SK-N-SH treated with all-trans-retinoic acid at 6 μM for 48 hours (cell line): ENCODE measurements around the gene GSG1L.

ENCODE experiments used
- ATAC-seq: fragments of 200-7000 bp; cut with Tn5 transposase; 3 replicates; pipeline ENCODE4 v1.9.1; 2020; ENCODE audit warnings: mild to moderate bottlenecking, moderate library complexity
- BACH2 ChIP-seq: fragments of 250-450 bp; sonication (Bioruptor Pico); IDR thresholded peaks from 2 replicates; pipeline ENCODE4 v1.9.0; 2021; ENCODE audit warnings: mild to moderate bottlenecking, borderline replicate concordance
- CREB5 ChIP-seq: fragments of 250-450 bp; sonication (Bioruptor Pico); IDR thresholded peaks from 2 replicates; pipeline ENCODE4 v1.5.1; 2020; ENCODE audit warnings: low read depth, mild to moderate bottlenecking, moderate library complexity
- CSDC2 ChIP-seq: fragments of 250-450 bp; sonication (Bioruptor Pico); IDR thresholded peaks from 2 replicates; pipeline ENCODE4 v1.5.0; 2020; ENCODE audit warnings: mild to moderate bottlenecking, moderate library complexity
- CSRNP3 ChIP-seq: fragments of 250-450 bp; sonication (Bioruptor Pico); IDR thresholded peaks from 2 replicates; pipeline ENCODE4 v1.5.1; 2021; ENCODE audit warnings: mild to moderate bottlenecking, moderate library complexity
- ESRRG ChIP-seq: fragments of 250-450 bp; sonication (Bioruptor Pico); IDR thresholded peaks from 2 replicates; pipeline ENCODE4 v1.6.1; 2021; ENCODE audit warnings: mild to moderate bottlenecking
- GLIS3 ChIP-seq: fragments of 250-450 bp; sonication (Bioruptor Pico); IDR thresholded peaks from 2 replicates; pipeline ENCODE4 v1.5.0; 2020; ENCODE audit warnings: mild to moderate bottlenecking, moderate library complexity
- ISL1 ChIP-seq: fragments of 250-450 bp; sonication (Bioruptor Pico); IDR thresholded peaks from 2 replicates; pipeline ENCODE4 v2.1.2; 2022; ENCODE audit warnings: mild to moderate bottlenecking, moderate library complexity
- OSR1 ChIP-seq: fragments of 250-450 bp; sonication (Bioruptor Pico); IDR thresholded peaks from 2 replicates; pipeline ENCODE4 v1.8.0; 2022; ENCODE audit warnings: moderate library complexity, mild to moderate bottlenecking, inconsistent platforms
- PATZ1 ChIP-seq: fragments of 250-450 bp; sonication (Bioruptor Pico); IDR thresholded peaks from 2 replicates; pipeline ENCODE4 v1.8.0; 2020; ENCODE audit warnings: mild to moderate bottlenecking, moderate library complexity, borderline replicate concordance
- POU6F1 ChIP-seq: fragments of 250-450 bp; sonication (Bioruptor Pico); IDR thresholded peaks from 2 replicates; pipeline ENCODE4 v1.8.0; 2021; ENCODE audit warnings: low read depth, mild to moderate bottlenecking, moderate library complexity, borderline replicate concordance
- RARB ChIP-seq: fragments of 250-450 bp; sonication (Bioruptor Pico); IDR thresholded peaks from 2 replicates; pipeline ENCODE4 v1.8.0; 2021; ENCODE audit warnings: mild to moderate bottlenecking, moderate library complexity
- SNAI2 ChIP-seq: fragments of 250-450 bp; sonication (Bioruptor Pico); IDR thresholded peaks from 2 replicates; pipeline ENCODE4 v1.5.0; 2020; ENCODE audit warnings: mild to moderate bottlenecking, moderate library complexity
- TCF4 ChIP-seq: fragments of 250-450 bp; sonication (Bioruptor Pico); IDR thresholded peaks from 2 replicates; pipeline ENCODE4 v1.8.0; 2021; ENCODE audit warnings: mild to moderate bottlenecking, moderate library complexity, borderline replicate concordance
- TOX ChIP-seq: fragments of 250-450 bp; sonication (Bioruptor Pico); IDR thresholded peaks from 2 replicates; pipeline ENCODE4 v1.8.0; 2021; ENCODE audit warnings: mild to moderate bottlenecking, moderate library complexity, borderline replicate concordance
- TSHZ2 ChIP-seq: fragments of 250-450 bp; sonication (Bioruptor Pico); IDR thresholded peaks from 2 replicates; pipeline ENCODE4 v1.5.0; 2020; ENCODE audit warnings: mild to moderate bottlenecking, moderate library complexity
- ZC3H10 ChIP-seq: fragments of 250-450 bp; sonication (Bioruptor Pico); IDR thresholded peaks from 2 replicates; pipeline ENCODE4 v1.5.1; 2021; ENCODE audit warnings: mild to moderate bottlenecking, moderate library complexity
- ZFP3 ChIP-seq: fragments of 250-450 bp; sonication (Bioruptor Pico); IDR thresholded peaks from 2 replicates; pipeline ENCODE4 v1.5.0; 2020; ENCODE audit warnings: mild to moderate bottlenecking, moderate library complexity
- ZFP30 ChIP-seq: fragments of 450-650 bp; formaldehyde crosslinking; IDR thresholded peaks from 2 replicates; pipeline ENCODE4 v1.5.0; 2022; ENCODE audit warnings: mild to moderate bottlenecking, moderate library complexity
- ZNF565 ChIP-seq: fragments of 450-650 bp; formaldehyde crosslinking; conservative IDR thresholded peaks from 2 replicates; pipeline ENCODE4 v1.5.0; 2020; ENCODE audit warnings: low read depth, mild to moderate bottlenecking, moderate library complexity
- ZNF70 ChIP-seq: fragments of 450-650 bp; formaldehyde crosslinking; IDR thresholded peaks from 2 replicates; pipeline ENCODE4 v1.5.0; 2020; ENCODE audit warnings: mild to moderate bottlenecking, moderate library complexity
- ZNF8 ChIP-seq: fragments of 450-650 bp; formaldehyde crosslinking; IDR thresholded peaks from 2 replicates; pipeline ENCODE4 v1.5.0; 2020; ENCODE audit warnings: mild to moderate bottlenecking, moderate library complexity

GSG1L gene

GRCh38 chr16:27993587-27993986 is 69.9 kb downstream of the GSG1L start:
- no peak for TF ChIP-seq ISL1 (CRISPR knock-in tag)
- TF ChIP-seq POU6F1, result no peak
- TF ChIP-seq, all 23 proteins: peak for 0

GRCh38 chr16:27991876-27992275 is 71.6 kb downstream of the GSG1L start:
- TF ChIP-seq ZFP3 (no peak), TOX (no peak), RARB (CRISPR knock-in tag) (no peak), BACH2 (CRISPR knock-in tag) (no peak), ZFP30 (CRISPR knock-in tag) (no peak), ZNF70 (CRISPR knock-in tag) (no peak), ZNF565 (CRISPR knock-in tag) (no peak), ISL1 (CRISPR knock-in tag) (no peak), TCF4 (no peak), PATZ1 (no peak), CSDC2 (CRISPR knock-in tag) (no peak), POU6F1 (no peak), TSHZ2 (no peak), CREB5 (no peak), ZC3H10 (CRISPR knock-in tag) (no peak), ZNF8 (no peak), SNAI2 (no peak), CSRNP3 (no peak), OSR1 (CRISPR knock-in tag) (no peak)
- ATAC-seq, result no peak

More at GRCh38 chr16:27993587-27993986, 69.9 kb downstream of the GSG1L start:
- no peak for ATAC-seq

GRCh38 chr16:27985981-27986380 is 77.5 kb downstream of the GSG1L start:
- TF ChIP-seq GLIS3, result no peak
- no peak for TF ChIP-seq RARB (CRISPR knock-in tag)
- no peak for TF ChIP-seq CREB5
- TF ChIP-seq ESRRG (CRISPR knock-in tag), result no peak
- no peak for TF ChIP-seq CSDC2 (CRISPR knock-in tag)
- TF ChIP-seq ZFP30 (CRISPR knock-in tag), result no peak
- no peak for TF ChIP-seq ISL1 (CRISPR knock-in tag)
- TF ChIP-seq ZFP3, result no peak
- TF ChIP-seq ZNF565 (CRISPR knock-in tag), result no peak
- no peak for TF ChIP-seq ZC3H10 (CRISPR knock-in tag)
- no peak for TF ChIP-seq SNAI2
- no peak for TF ChIP-seq TSHZ2
- no peak for TF ChIP-seq OSR1 (CRISPR knock-in tag)
- no peak for TF ChIP-seq PATZ1
- no peak for ATAC-seq
